GM12801 (cell line): Measurements from ENCODE around the gene COX14.

ENCODE experiments used
- TF ChIP-seq, protein P1 (sequence below): IDR thresholded peaks from one replicate; pipeline ENCODE4 v1.5.1; 2011; ENCODE audit warnings: control low read depth; ENCODE audit not compliant: insufficient read length; ENCODE audit errors: extremely low read depth

COX14 gene

DNA sequence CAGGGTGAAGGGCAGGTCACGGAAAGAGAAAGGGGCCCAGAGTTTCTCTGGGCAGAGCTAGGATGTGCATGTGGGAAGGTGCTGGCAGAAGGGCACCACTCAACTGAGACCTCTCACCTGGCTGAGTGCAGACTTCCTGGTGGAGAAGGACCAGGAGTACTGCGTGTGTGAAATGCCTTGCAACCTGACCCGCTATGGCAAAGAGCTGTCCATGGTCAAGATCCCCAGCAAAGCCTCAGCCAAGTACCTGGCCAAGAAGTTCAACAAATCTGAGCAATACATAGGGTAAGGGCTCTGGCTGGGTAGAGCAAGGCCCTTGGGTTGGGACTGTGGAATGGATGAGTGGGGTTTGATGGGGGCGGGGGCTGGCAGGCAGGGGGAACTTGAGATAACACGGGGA lies 32.3 kb upstream of the COX14 start:
- TF ChIP-seq, protein P1, sequence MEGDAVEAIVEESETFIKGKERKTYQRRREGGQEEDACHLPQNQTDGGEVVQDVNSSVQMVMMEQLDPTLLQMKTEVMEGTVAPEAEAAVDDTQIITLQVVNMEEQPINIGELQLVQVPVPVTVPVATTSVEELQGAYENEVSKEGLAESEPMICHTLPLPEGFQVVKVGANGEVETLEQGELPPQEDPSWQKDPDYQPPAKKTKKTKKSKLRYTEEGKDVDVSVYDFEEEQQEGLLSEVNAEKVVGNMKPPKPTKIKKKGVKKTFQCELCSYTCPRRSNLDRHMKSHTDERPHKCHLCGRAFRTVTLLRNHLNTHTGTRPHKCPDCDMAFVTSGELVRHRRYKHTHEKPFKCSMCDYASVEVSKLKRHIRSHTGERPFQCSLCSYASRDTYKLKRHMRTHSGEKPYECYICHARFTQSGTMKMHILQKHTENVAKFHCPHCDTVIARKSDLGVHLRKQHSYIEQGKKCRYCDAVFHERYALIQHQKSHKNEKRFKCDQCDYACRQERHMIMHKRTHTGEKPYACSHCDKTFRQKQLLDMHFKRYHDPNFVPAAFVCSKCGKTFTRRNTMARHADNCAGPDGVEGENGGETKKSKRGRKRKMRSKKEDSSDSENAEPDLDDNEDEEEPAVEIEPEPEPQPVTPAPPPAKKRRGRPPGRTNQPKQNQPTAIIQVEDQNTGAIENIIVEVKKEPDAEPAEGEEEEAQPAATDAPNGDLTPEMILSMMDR, result no peak

- TF ChIP-seq, protein P1, result no peak
Observed at GRCh38 chr12:50081096-50081808, 30.8 kb upstream of the COX14 start.

DNA sequence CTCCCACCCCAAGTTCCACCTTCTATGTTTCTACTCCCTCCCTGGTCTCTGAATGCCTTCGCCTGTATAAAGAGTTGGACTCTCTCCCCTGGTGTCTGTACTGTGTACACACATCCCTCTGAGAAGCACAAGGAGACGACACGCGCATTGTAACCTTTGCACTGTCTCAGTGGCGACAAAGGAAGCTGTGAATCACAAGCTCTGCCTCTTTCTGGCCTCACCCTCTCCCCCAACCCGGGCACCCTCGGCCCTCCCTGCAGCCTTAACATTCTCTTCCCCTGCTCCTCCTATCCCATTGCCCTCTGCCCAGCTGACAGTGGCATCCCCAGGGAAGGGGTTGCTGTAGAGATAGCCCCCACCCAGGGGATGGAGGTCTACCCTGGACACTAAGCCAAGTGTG lies 29.4 kb upstream of the COX14 start:
- TF ChIP-seq, protein P1, result no peak

- TF ChIP-seq, protein P1, result no peak
Observed at GRCh38 chr12:50083301-50083700, 28.7 kb upstream of the COX14 start.

- TF ChIP-seq, protein P1, result no peak
Observed at GRCh38 chr12:50084775-50085614, 27.0 kb upstream of the COX14 start, which contains the start of gene SMARCD1. SMARCD1 (plus strand) TSS chr12:50085342; CDS start chr12:50085370, 28 bp downstream.

GRCh38 chr12:50085615-50086072 lies 26.4 kb upstream of the COX14 start:
- TF ChIP-seq, protein P1, result no peak

DNA sequence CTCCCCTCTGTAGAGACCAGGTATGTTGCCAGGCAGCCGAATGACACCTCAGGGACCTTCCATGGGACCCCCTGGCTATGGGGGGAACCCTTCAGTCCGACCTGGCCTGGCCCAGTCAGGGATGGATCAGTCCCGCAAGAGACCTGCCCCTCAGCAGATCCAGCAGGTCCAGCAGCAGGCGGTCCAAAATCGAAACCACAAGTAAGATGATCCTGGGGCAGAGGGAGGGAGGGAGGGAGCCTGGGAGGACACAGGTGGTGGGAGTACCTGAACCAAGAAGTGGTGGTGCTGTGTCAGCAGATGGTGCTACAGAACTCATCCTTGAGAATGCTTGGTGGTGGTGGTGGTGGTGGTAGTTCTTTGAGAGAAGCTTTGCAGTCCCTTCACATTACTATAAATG lies 25.9 kb upstream of the COX14 start:
- TF ChIP-seq, protein P1, result no peak
